ENCODE results near the gene CPVL.
A peak's percentile ranks its signal among the peaks of the same experiment; 100 is the strongest.

Gene CPVL

GRCh38 chr7:29007127-29007526 is 139.2 kb downstream of the CPVL start:
- no peak for DNase-seq (ENCODE audit: low spot score)
- no peak for FAIRE-seq

GRCh38 chr7:29005829-29006228 is 140.5 kb downstream of the CPVL start:
- DNase-seq (ENCODE audit: low spot score) (no peak), FAIRE-seq (no peak)

GRCh38 chr7:29005406-29005805 is 140.9 kb downstream of the CPVL start:
- DNase-seq (ENCODE audit: low spot score) (no peak), FAIRE-seq (no peak)

DNA sequence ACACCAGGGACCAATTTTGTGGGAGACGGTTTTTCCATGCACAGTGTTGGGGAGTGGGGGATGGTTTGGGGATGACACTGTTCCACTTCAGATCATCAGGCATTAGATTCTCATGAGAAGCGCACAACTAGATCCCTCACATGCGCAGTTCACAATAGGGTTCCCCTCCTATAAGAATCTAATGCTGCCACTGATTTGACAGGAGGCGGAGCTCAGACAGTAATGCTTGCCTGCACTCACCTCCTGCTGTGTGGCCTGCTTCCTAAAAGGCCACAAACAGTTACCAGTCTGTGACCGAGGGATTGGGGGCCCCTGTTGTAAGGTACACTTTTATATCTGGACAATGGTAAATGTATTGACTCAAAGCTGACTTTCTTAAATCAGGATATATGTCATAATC is 142.6 kb downstream of the CPVL start:
- FAIRE-seq (no peak), DNase-seq (ENCODE audit: low spot score) (no peak)

GRCh38 chr7:29000717-29001076 is 145.6 kb downstream of the CPVL start:
- DNase-seq (ENCODE audit: low spot score) = no peak
- no peak for FAIRE-seq

DNA sequence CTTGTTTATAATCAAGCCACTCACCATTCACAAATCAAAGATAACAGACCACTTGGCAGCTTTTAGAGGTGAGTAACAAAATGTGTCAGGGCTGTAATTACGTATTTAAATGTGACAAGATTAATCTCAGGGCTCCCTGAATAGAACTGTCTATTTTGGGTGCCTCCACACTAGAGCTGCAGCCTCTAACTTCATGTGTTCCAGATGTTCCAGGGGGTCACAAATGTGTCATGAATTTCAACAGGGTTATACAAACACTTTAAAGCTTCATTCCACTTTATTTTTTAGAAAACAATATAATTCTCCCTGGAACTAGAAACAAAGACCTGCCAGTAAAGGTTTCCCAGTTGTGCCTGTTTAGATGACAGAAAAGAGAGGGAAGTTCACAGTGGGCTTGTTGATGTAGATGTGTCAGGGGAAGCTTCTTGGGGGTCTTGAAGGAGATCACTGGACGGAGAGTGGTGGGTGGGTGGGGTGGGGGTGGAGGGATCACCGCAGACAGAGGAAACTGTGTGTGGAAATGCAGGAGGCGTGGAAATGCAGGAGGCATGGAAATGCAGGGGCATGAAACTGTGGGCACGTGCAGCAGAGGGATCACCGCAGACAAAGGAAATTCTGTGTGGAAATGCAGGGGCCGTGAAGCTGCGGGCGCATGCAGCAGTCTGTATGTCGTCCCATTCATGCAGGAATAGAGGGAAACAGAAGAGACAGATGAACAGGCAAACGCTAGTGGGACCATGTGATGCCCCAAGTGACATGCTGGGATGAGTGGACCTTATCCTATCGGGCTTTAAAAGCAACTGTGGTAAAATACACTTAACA is 146.2 kb downstream of the CPVL start:
- no peak for FAIRE-seq
- DNase-seq (ENCODE audit: low spot score) = no peak

DNA sequence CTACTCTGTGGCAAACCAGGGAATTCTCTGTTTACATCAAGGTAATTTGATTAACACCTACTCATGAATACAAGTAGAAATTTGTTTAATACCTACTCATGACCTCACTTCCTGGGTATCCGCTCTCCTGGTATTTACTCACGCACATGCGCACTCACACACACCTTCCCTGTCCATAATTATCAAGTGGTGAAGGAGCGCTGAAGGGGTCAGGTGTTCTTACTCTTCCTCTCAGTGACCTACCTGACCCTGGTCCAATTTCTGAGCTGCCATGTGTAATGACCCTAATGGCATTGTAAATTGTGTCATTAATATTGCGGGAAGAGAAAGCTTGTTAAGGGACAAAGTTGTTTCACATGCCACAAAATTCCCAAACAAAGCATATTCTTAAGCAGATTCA is 146.9 kb downstream of the CPVL start:
- no peak for DNase-seq (ENCODE audit: low spot score)

DNA sequence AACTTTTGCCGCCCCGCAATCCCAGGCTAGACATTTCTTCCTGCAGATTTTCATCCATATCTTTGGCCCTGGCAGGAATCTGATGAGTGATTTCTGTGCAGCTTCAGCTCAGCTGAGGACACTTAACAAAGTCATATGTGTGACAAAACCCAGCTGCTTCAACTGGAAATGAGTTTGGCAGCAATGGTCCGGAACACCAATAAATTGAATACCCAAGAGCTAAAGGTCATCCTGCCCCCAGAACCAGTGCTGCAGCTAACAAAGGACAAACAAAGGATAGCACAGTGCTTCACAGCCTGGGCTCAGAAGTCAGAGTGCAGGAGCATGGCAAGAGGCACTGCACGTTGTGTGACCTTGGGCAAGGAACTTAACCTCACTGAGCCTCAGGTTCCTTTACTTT is 148.2 kb downstream of the CPVL start:
- FAIRE-seq (no peak), DNase-seq (ENCODE audit: low spot score) (no peak)

More for the DNA sequence above, 146.9 kb downstream of the CPVL start:
- FAIRE-seq = no peak

DNA sequence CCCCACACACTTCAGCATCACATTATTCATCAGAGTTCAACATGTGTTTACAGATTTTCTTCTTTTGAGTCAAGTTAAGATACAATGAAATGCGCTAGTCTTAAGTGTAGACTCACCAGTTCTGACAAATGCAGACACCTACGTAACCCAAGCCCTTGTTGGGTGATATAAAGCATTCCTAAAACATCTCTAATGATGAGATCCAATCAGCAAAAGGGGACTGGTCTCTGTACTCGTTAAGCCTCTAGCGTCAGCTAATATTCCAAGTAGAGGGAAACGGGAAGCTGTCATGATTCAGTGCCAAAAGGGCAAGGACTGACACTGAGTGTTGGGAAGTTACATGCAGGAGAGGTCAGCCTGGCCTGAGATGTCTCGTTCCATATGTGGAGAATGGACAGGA is 149.5 kb downstream of the CPVL start:
- DNase-seq (ENCODE audit: low spot score) = no peak
- FAIRE-seq = no peak

DNA sequence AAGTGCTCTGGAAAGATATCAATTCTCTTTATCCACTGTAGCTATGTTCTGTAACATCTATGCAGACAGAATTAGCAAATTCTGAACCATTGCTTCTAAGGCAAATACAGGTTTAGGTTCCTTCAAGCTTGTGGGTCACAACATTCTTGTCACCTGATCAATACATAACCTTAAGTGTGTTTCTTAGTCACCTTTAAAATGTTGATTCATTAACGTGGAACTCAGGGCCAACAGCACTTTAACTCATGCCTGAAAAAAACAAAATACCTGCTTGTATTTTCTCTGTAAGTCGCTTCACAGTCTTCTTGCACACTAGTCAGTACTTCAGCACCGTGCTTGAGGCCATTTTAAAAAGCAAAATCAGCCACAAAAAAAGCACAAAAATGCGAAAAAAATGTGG is 153.0 kb downstream of the CPVL start:
- DNase-seq (ENCODE audit: low spot score) = no peak
- FAIRE-seq = no peak

DNA sequence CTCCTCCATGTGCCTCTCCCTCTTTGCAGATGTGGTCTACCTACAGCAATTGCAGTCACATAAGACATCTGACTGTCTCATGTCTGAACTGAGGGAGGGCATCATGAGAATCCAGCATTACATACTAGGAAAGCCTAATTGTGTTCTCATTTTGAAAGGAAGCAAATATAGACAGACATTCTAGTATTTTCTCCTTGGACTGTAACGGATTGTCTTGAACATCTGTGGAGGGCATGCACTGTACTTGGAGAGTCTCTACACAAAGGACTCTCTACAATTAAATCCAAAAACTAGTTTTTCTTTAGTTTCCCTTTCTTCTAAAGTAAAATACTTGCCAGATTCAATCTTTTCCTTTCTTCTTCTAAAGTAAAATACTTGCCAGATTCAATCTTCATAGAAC is 153.5 kb downstream of the CPVL start:
- DNase-seq (ENCODE audit: low spot score) (no peak), FAIRE-seq (no peak)

DNA sequence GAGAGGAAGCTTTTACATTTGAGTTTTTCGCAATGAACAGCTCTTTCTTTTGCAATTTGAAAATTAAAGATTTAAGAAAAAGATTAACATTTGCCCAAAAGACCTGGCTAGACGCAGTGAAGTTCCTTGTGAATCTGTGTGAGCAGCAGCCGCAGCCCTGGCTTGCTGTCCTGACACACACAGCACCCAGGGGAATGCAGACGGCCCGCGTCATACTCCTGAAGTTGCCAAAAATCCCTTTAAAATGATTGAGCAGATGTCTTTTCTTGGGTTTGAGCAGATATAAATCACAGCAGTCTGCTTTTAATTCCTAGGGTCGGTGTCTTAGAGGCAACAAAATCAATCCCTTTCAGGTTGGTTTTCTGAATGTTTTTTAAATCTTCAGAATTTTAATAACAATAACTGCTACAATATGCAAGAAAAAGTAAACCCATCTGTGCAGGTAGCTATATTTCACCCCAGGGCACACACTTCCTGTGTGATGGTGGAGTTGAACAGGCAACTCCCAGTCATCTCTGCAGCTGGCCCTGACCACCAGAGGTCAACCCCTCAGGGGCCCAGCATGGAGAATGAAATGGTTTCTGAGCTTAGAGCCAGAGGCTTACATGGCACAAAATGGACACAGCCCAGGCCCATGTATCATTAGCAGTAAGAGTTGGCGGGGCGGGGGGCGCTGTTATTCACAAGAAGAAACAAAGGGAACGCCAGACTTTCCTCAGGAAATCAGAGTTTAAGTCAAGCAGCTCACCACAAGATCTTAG is 156.0 kb downstream of the CPVL start:
- FAIRE-seq = no peak
- no peak for DNase-seq (ENCODE audit: low spot score)

DNA sequence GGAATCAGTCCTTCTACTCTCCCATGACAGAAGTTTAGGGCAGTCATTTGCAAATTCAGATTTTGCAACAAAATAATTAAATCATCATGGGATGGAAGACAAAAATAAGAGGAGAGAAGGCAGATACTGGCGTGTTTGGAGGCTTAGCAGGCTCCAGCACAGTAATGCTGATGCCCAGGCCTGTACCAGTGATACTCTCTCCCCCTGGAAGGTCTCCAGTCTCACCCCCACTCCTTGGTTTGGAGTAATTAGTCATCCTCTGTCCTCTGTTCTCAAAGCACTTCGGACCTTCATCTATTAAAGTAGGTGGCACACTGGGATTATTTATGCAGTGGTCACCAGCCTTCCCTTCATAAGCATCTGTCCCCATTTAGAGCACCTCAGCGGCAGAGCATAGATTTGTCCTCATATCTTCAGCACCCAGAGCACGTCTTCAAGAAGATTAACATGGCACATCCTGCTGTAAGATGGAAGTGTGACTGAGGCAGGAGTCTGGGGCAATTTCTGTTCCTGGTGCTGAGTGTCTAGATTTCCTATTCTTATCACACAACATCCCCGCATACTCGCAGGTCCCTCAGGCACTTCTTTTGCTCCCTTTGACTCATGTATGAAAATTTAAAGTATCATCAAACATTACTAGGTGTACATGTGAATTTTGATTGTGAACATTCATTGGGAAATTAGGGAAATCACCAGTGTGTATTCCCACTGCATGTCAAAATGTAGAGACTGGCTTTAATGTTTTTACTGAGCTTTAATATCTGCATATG is 156.9 kb downstream of the CPVL start:
- FAIRE-seq (no peak), DNase-seq (ENCODE audit: low spot score) (no peak)

DNA sequence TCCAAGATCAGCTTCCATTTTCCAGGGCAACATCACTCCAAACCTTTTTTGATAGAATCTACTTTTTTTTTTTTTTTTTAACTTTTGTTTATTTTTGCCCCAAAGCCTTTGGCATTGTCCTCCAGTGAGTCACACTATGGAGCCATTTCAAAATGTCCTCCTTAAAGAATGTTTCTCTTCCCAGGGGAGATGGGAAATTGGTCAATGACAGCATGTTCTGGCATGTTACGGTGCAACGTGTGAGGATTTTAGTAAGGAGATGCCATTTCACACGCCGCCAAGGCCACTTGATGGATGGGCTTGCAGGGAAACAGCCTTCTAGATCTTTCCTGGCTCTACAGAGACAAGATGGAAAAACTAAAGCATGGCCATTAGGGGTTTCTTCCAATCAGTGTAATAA is 157.5 kb downstream of the CPVL start:
- DNase-seq (ENCODE audit: low spot score) = no peak
- no peak for FAIRE-seq

DNA sequence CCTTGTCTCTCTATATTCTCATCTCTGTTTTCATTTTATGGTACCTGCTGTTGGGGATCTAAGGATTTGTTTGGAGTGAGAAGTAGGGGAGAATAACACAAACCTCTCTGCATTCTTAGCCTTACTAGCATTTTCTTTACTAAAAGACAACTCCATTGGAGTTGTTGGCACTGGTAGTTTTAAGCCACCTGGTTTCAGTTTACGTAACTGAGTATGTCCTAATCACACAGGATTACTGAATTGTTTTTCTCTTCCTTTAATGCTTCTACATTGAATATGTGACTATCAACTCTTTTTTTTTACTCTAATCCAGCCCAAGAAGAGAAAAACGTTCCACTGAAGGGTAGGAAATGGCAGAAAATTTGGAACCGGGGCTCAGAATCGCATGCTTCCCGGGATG is 158.2 kb downstream of the CPVL start:
- FAIRE-seq (no peak), DNase-seq (ENCODE audit: low spot score) (no peak)

DNA sequence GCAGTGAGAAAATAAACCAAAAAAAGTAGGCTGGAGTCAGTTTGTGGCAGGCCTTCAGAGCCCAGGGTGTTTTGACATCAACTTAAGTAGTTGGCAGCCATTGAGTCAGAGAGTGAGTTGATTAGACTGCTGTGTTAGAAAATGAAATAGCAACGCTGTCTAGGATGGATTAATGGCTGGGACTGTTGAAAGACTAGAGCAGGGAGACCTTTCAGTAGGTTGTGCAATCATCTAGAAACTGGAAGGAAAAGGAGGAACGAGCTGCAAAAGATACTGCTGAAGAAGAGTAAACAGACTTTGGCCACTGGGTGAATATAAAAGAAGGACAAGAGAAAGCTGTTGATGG is 159.6 kb downstream of the CPVL start:
- DNase-seq (ENCODE audit: low spot score) (no peak), FAIRE-seq (no peak)

DNA sequence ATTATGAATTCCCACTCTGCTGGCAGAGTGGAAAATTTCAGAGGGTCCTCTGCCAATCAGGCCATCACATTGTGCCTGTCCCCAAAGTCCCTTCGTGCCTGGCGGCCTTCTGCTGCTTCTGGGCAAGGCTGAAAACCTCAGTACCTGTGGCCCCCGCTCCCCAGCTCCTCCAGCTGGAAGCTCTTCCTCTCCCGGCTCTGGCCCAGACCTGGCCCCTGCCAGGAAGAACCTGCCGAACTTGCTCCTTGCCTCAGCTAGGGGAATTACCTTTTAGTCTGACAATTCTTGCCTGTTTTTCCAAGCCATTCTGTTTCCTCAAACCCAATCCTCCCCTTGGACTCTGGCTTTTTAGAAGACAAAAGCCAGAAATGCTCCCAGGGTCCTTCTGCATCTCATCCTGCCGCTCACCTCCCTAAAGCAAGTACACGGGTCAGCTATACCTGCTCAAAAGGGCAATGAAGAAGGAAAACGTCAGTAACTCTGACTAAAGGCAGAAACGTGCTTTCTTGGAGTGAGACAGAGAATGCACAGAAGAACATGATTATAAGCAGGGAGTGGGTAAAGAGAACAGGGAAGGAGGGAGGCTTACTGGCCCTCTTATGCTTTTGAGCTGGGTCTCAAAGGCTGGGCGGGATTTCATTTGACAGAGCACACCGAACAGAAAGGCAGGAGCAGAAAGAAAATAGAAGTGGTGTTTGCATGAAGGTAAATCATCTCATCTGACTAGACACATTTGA is 160.1 kb downstream of the CPVL start:
- DNase-seq (ENCODE audit: low spot score) (no peak), FAIRE-seq (no peak)

DNA sequence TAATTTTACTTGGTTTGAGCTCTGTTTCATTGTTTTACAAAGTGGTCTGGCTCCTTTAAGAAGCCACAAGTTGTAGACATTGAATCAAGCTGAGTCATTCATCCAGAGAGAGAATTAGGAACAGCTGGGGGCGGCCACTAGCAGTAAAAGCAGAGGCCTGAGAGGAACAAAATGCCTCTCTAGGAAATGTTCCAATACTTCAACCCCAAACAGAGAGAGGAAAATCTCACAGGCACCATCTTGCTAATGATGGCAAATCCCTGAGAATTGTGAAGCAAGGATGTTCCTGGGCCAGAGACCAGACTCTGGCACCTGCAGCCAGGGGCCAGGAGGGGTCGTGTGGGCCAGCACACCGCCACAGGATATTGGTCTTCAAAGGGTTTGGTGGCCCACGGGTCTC is 161.7 kb downstream of the CPVL start:
- FAIRE-seq (peak; percentile 58), DNase-seq (ENCODE audit: low spot score) (peak; percentile 25)

DNA sequence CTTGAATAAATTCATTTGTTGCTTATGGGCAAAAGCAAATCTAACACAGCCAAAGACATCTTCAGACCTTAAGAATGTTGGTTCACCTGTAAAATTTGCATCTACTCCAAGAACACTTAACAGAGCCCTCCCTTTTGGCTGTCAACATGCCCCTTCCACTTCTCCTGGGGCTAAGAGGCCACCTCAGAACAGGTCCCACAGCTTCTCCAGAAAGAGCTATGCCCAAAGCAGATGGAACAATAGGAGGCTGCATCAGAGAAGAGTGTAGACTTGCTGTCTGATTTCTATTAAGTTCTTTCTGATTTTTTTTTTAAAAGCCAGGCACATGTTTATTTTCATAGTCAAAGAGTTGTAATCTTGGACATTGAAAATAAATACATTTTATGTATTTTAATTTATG is 162.1 kb downstream of the CPVL start:
- FAIRE-seq = no peak
- DNase-seq (ENCODE audit: low spot score) = no peak

GRCh38 chr7:28983396-28984190 is 162.7 kb downstream of the CPVL start:
- no peak for DNase-seq (ENCODE audit: low spot score)
- FAIRE-seq = no peak

DNA sequence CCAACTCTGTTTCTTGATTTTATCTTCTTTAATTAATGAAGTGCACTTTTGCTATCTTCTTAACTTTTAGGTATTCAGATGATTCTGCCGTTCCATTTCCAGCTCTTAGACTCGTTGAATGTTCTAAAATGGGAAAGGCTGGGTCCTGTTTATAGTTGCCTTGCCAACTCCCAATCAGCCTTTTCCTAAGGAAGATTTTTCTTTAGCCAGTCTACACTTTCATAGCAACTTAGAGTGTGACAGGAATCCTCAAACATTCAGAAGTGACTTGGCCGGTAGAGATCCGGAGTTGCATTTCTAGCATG is 165.2 kb downstream of the CPVL start:
- FAIRE-seq (no peak), DNase-seq (ENCODE audit: low spot score) (no peak)
